ENCODE results near the gene RASSF5.

Gene RASSF5

DNA sequence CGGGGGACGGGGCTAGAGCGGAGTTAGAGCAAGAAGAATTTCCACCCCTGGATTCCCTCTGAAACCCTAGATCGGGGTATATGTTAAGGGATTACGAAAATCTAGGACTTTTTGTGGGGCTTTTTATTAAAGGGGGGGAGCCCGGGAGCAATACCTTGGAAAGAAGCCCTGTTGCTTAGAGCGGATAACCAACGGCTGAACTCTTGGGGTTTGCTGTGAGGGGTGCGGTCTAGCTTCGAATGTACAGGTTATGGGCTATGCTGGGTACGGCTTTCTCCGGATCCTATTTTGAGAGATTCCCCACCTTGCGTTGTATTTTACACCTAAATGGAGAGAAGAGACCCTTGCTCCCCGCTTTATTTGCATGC is 128.6 kb downstream of the RASSF5 start:
- no peak for DNase-seq (ENCODE audit: low read depth)

DNA sequence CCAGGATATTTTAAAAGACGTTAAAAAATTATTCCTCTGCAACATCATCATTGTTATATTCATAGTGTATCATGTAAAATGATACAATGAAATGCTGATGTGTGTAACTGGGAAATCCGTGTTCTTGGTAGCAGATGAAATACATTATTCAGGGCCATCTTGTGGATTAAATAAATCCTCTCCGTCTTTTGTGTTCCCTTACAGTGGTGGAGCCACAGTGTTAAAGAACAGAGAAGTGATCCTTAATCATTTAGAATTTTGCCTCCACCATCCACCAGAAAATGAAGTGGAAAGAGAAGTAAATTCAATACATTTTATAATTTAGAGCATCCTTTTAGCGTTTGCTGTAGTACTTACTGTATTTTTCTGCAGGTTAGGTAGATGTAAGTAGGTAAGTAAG is 129.3 kb downstream of the RASSF5 start:
- DNase-seq (ENCODE audit: low read depth): no peak

DNA sequence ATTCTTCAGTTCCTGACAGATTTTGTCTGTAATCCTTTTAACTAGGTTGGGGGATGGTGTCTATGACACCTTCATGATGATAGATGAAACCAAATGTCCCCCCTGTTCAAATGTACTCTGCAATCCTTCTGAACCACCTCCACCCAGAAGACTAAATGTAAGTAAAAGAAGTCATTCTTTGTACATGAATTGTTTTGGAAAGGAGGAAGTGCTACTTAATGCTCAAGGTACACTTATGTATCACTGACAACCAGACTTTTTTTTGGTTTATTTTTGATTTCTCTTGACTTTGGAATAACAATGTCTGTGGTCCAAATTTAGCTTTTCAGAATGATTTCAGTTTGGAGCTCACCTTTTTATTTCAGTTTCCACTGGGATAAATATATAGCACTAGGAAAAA is 130.3 kb downstream of the RASSF5 start:
- DNase-seq (ENCODE audit: low read depth): no peak
